GM12892 (cell line): ENCODE results near the gene C1QTNF7.

Experiments
- POLR2A ChIP-seq: IDR thresholded peaks from 2 replicates; pipeline ENCODE4 v1.6.1; 2011; ENCODE audit warnings: low read depth, low read length, control low read depth
- POLR2AphosphoS5 ChIP-seq: IDR thresholded peaks from 2 replicates; pipeline ENCODE4 v1.6.1; 2011; ENCODE audit warnings: low read depth, low read length, control low read depth

- no peak for TF ChIP-seq POLR2A
- TF ChIP-seq POLR2AphosphoS5: no peak
Measured at GRCh38 chr4:15400981-15401671, 26.7 kb upstream of the C1QTNF7 start.
